HL-60/S4 treated with retinoic acid at 250 ng/mL for 4 days and 3 days (cell line): Measurements from ENCODE around the gene ST8SIA6.

Experiments
- in situ Hi-C: fragments of 300-500 bp; cut with MboI; formaldehyde crosslinking; loops from 2 replicates; pipeline ENCODE4 v1.7.0; 2022; ENCODE audit warnings: low sequenced_read_pairs

The ST8SIA6 gene

DNA sequence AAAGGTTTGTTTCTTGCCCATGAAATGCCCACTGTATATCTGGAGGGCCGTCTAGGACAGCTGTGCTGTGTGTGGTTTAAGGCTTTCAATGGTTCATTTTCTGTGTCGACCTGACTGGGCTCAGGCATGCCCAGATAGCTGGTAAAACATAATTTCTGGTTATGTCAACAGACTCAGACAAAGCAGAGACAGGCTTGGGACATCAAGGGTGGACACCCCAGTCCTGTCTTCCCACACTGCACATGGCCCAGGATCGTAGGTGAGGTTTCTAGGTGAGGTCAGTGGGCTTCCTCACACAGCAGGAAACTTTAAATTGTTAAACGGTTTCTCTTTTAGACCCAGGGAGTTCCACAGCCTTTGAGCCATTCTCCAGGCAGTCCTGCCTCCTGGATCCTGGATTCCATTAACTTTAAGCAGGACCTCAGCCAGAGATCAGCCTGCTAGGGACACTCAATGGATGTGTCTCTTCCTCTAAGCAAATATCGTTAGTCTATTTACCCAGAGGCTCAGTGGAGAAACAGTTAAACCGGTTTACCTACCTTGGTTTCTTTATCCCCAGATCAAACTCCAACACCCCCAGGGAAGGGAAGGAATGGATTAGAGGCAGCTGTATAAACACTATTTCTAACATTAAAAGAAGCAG lies 66.4 kb downstream of the ST8SIA6 start:
- in situ Hi-C loops: no loop called here

DNA sequence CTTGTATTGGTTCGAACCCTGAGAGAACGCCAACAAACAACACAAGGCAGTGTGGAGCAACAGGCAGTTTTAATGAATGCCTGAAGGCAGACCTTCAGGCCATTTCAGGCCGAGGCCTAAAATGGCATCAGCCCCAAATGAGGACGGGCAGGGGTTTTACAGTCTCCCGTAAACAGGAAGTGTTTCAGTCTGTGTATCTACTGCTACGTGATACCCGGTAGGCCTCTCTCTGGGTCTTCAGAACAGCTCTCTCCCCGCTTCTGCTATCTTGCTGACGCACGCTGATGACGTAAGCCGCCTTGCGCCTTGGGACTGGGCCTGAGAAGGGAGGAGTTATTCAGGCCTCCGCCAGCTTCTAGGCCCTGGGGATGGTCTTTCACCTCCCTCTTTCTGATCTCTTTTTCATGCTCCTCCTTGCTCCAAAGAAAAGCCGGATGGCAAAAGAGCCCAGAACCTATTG lies 67.7 kb downstream of the ST8SIA6 start:
- in situ Hi-C loops: no loop called here

DNA sequence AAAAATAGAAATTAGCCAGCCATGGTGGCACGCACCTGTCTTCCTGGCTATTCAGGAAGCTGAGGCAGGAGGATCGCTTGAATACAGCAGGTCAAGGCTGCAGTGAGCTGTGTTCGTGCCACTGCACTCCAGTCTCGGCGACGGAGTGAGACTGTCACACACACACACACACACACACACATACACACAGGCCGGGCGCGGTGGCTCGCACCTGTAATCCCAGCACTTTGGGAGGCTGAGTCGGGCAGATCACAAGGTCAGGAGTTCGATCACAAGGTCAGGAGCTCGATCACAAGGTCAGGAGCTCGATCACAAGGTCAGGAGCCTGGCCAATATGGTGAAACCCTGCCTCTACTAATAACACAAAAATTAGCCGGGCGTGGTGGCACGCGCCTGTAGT lies 68.4 kb downstream of the ST8SIA6 start:
- in situ Hi-C loops: no loop called here

- in situ Hi-C loops: no loop called here
These were observed 69.3 kb downstream of the ST8SIA6 start for GRCh38 chr10:17385066-17385465.

- in situ Hi-C loops: no loop called here
These were observed 70.4 kb downstream of the ST8SIA6 start for GRCh38 chr10:17383801-17384555.

DNA sequence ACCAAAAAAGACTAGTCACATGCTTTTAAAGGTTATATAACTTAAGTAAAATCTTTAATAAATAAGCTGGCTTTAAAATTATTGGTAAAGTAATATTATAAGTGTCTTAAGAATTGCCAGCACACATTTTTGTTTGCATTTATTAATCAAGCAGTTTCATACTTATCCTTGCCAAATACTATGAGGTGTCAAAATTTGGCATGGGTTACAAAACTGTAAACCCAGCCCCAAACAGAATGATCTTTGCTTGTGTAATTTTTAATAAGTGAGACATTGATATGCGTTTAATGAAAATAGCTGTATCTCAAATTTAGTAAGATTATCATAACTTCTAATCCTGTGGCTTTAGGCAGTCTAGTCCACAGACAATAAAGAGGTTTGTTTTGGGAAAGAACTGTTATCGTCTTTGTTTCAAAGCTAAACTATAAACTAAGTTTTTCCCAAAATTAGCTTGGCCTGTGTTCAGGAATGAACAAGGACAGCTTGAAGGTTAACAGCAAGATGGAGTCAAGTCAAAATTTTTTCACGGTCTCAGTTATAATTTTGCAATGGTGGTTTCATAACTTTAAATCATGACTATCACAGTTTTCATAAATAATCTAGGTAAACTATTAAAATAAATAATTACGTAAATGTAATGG lies 72.8 kb downstream of the ST8SIA6 start:
- in situ Hi-C loops: no loop called here

DNA sequence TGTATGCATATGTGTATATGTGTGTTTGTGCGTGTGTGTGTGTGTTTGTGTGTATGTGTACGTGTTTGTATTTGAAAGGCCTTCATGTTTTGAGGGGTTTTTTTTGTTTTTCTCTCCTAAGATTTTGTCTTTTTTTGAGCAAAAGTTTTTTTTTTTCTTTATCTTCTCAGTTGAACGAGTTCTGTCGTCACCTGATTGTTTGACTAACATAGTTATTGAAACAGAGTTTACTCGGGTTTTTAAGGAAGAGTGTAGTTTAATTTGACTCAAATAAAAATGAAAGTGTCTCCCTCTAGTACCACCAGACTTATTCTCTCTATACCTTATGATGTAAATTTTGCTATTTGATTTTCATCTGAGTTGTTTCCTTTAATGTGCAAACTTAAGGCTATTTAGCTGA lies 73.5 kb downstream of the ST8SIA6 start:
- in situ Hi-C loops: no loop called here

DNA sequence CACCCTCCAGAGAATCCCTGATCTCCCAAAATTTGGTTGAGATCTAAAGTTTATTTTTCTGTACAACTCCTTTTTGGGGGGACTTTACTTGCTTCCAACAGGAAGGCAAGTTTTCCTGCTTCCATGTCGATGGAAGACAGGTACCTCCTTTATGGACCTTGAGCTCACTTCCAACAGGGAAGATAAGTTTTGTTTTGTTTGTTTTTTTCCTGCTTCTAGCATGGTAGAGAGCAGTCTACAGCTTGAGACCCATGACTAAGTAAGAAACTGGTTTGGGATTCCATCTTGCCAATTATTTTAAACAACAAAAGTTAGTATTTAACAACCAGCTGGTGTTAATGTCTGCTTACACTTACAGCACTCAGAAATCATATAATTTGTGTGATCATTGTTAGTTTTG lies 74.4 kb downstream of the ST8SIA6 start:
- in situ Hi-C loops: no loop called here

DNA sequence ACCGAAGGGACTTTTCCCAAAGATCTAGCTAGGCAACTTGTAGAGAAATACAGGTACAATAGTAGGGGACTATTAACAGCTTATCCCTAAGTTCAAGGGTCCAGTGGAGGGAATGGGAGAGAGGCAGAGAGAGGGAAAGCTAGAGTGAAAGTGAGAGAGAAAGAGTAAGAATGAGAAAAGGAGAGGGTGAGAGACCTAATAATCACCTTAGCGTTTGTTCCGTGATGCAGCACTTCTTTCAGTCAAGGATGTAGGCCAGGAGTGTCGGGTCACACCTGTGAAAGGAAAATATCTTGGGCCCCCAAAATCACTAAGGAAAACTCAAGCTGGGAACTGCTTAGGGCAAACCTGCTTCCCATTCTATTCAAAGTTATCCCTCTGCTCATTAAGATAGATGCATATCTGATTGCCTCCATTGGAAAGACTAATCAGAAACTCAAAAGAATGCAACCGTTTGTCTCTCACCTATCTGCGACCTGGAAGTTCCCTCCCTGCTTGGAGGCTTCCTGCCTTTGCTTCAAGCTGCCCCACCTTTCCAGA lies 75.2 kb downstream of the ST8SIA6 start:
- in situ Hi-C loops: no loop called here

- in situ Hi-C loops: no loop called here
These were observed 78.3 kb downstream of the ST8SIA6 start for GRCh38 chr10:17375936-17376584.

DNA sequence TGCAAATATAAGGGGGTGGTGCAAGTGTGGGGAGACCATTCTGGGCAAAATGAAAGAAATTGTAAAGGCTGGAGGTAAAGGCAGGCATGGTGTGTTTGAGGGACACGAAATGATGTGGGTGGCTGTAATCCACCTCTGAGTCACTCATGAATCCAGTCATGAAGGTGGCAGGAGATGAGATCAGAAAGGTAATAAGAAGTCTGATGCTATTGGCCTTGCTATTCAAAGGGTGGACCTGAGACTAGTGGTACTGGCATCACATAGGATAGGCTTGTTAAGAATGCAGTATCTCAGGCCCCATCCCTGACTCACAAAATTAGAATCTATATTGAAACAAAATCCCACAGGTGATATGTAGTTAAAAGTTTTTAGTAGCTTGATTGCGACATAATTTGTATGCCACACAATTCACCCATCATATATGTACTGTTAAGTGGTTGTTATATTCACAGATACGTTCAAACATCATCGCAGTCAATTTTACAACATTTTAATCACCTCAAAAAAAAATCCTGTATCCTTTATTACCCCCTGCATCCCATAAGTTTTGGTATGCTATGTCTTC lies 85.6 kb downstream of the ST8SIA6 start:
- in situ Hi-C loops: no loop called here

- in situ Hi-C loops: no loop called here
These were observed 87.7 kb downstream of the ST8SIA6 start for GRCh38 chr10:17366705-17367104.

DNA sequence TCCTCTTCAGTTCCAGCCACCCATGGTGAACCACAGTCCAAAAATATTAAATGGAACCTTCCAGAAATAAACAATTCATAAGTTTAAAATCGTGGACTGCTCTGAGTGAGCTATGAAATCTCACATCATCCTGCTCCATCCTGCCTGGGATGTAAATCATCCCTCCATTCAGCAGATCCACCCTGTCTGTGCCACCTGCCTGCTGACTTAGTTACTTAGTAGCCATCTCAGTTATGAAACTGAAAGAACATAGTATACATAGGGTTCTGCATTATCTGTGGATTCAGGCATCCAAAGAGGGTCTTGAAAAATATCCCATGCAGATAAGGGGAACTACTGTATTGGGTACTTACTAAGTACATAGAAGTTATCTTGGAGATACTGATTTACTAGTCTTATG lies 89.0 kb downstream of the ST8SIA6 start:
- in situ Hi-C loops: no loop called here

DNA sequence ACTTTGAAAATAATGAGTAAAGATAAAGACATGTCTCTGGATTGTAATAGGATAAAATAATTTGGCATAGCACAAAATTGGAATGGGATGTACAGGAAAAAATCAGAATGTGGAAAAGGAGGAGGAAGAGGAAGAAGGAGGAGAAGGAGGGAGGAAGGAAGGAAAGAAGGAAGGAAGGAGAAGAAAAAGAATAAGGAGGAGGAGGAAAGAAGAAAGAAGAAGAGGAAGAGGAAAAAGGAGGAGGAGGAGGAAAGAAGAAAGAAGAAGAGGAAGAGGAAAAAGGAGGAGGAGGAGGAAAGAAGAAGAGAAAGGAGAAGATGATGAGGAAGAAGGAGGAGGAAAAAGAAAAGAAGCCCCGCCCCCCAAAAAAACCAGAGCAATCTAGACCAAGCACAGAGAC lies 95.9 kb downstream of the ST8SIA6 start:
- in situ Hi-C loops: no loop called here

DNA sequence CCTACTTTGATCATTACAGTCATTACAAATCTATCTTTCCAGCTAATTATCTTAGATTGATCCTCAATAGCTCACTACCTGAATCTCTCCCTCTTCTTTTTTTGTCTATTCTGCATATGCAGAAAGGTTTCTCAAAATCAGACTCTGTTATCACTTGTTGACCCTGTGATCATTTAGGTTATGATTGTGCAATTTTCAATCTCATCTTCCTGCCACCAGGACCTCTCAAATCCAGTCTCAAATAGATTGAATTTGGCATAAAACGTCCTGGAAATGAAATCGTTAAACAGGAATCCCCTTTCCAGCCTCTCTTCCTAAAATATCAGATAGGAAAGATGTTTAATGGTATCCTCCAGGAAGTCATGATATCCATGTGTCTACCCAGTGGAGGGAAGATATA lies 96.6 kb downstream of the ST8SIA6 start:
- in situ Hi-C loops: no loop called here

- in situ Hi-C loops: no loop called here
These were observed 97.6 kb downstream of the ST8SIA6 start for GRCh38 chr10:17356820-17357219.

- in situ Hi-C loops: no loop called here
These were observed 99.6 kb downstream of the ST8SIA6 start for GRCh38 chr10:17354781-17355180.

GRCh38 chr10:17353568-17354300 lies 100.7 kb downstream of the ST8SIA6 start:
- in situ Hi-C loops: no loop called here

DNA sequence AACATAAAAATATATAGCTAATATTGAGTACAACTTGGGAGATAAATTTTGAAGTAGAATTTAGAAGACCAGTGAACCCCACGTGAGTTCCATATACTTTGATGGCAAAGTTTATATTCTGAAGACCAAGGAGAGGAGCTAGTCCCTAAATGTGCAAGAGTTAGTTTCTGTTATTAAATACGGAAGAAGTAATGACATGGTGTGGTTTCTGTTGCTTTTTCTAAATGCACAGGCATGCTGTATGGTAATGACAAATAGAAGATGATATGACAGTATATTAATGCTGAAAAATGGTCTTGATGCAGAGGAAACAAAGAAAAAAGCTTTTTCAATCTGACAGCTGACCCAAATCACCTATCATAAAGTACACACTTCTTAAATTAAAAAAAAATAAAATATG lies 101.8 kb downstream of the ST8SIA6 start:
- in situ Hi-C loops: no loop called here

DNA sequence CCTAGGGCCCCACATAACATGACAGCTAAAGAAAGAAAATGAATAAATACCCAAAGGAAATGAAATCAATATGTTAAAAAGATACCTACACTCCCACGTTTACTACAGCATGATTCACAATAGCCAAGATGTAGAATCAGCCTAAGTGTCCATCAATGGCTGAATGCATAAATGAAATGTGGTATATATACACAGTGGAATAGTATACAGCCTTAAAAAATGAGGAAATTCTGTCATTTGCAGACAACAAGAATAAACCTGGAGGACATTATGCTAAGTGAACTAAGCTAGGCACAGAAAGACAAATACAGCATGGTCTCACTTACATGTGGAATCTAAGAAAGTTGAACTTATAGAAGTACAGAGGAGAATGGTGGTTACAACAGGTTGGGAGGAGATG lies 102.9 kb downstream of the ST8SIA6 start:
- in situ Hi-C loops: no loop called here
